Kidney (tissue), 14 donors: ENCODE measurements around the gene EPHB6. TPM values are rescaled to one million over a fixed set of nuclear protein-coding genes. Genes with fewer than 3 reads are reported as not detected.

Source experiments
- DNase-seq, 5 donors: peaks; one replicate each; pipeline ENCODE4 v3.0.0-alpha.2; 2013 to 2020
- FAIRE-seq: peaks from 2 replicates; lab custom pipeline; 2012; peaks lifted over from hg19 to GRCh38; lab: Jason Lieb, UNC
- H3K27ac ChIP-seq, 2 donors: one replicate each; pipeline ENCODE4 v1.7.0; 2013; ENCODE audit warnings: low read depth in 2 of 2, low read length in 2 of 2, inconsistent platforms in 1 of 2
- H3K27me3 ChIP-seq: one replicate; pipeline ENCODE4 v1.7.1; 2013; ENCODE audit warnings: low read length, inconsistent platforms; ENCODE audit not compliant: control insufficient read depth, insufficient read depth
- H3K36me3 ChIP-seq, 3 donors: one replicate each; pipeline versions ENCODE4 v1.7.0 to v1.7.1; 2013; ENCODE audit warnings: low read length in 3 of 3, control low read depth in 1 of 3, inconsistent platforms in 1 of 3; ENCODE audit not compliant: insufficient read depth in 3 of 3, control insufficient read depth in 2 of 3
- H3K4me1 ChIP-seq, 3 donors: one replicate each; pipeline versions ENCODE4 v1.7.0 to v1.7.1; 2013; ENCODE audit warnings: low read length in 3 of 3, inconsistent platforms in 1 of 3, low read depth in 1 of 3; ENCODE audit not compliant: control insufficient read depth in 2 of 3, insufficient read depth in 2 of 3
- H3K4me3 ChIP-seq, 3 donors: one replicate each; pipeline versions ENCODE4 v1.7.0 to v1.8.1; 2013; ENCODE audit warnings: low read length in 3 of 3, control low read depth in 1 of 3, inconsistent platforms in 1 of 3
- H3K9ac ChIP-seq, 3 donors: one replicate each; pipeline versions ENCODE4 v1.7.0 to v1.7.1; 2013; ENCODE audit warnings: low read length in 3 of 3, control low read depth in 1 of 3, inconsistent platforms in 1 of 3
- H3K9me3 ChIP-seq, 3 donors: one replicate each; pipeline versions ENCODE4 v1.7.0 to v1.7.1; 2013; ENCODE audit warnings: low read length in 3 of 3, control low read depth in 1 of 3, inconsistent platforms in 1 of 3; ENCODE audit not compliant: control insufficient read depth in 2 of 3, insufficient read depth in 1 of 3
- intact Hi-C: fragments of 100-400 bp; cut with DNase I; formaldehyde crosslinking; loops from one replicate; pipeline ENCODE4 v1.11.1; 2022
- polyA plus RNA-seq: library from polyadenylated mRNA; stranded (reverse); fragments of 350-450 nt; fragmentation: Illumina TruSeq; extraction: RNeasy Lipid Tissue Mini Kit (QIAGEN cat#74804); gene quantifications from one replicate; pipeline ENCODE4 v1.2.3, GENCODE V29; 2014; ENCODE audit warnings: low read depth, low replicate concordance; ENCODE audit not compliant: insufficient read depth
- total RNA-seq: library from RNA; stranded (reverse); fragmentation: NEBNext Ultra II Directional; extraction: Animal tissue kit (Norgen Biotek cat#: 25700); gene quantifications from one replicate; pipeline ENCODE4 v1.2.1, GENCODE V29; 2021
- TF ChIP-seq, protein P1 (sequence below): IDR thresholded peaks from 3 replicates; pipeline ENCODE4 v1.5.1; 2012; ENCODE audit warnings: mild to moderate bottlenecking, moderate library complexity, borderline replicate concordance; ENCODE audit not compliant: insufficient read depth; ENCODE audit errors: extremely low read depth
- donor health status: control.
- donor health status: control.
- donor health status: control.
- donor health status: control.
- donor health status: control.
- donor health status: DM: yes; HTN: yes; CAD: no.
- donor health status: Normal renal cell carcinoma (clear cell type).

EPHB6 gene
- total and polyA plus RNA-seq, 2 donors from 2014 or later = 10.4 to 17.4 TPM

DNA sequence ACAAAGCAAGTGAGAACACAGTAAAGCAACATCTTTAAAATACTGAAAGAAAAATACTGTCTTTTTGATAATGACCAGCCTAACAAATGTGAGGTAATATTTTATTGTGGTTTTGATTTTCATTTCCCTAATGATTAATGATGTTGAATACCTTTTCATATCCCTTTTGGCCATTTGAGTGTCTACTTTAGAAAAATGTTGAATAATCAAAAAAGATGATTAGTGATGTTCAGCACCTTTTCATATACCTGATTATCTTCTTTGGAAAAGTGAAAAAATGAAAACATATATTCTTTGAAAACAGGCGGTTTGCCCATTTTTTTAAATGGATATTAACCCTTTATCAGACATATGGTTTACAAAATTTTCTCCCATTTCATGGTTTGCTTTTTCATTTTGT is 32.2 kb upstream of the EPHB6 start:
- intact Hi-C loops = no loop called here
- H3K4me1 ChIP-seq = no peaks in the 10 kb centered on the region
- H3K9me3 ChIP-seq = peaks cover 0 to 3% (median 0%) of the 10 kb centered on the region in 3 donors
- no peak overlapping the region for H3K9ac ChIP-seq
- TF ChIP-seq, protein P1, sequence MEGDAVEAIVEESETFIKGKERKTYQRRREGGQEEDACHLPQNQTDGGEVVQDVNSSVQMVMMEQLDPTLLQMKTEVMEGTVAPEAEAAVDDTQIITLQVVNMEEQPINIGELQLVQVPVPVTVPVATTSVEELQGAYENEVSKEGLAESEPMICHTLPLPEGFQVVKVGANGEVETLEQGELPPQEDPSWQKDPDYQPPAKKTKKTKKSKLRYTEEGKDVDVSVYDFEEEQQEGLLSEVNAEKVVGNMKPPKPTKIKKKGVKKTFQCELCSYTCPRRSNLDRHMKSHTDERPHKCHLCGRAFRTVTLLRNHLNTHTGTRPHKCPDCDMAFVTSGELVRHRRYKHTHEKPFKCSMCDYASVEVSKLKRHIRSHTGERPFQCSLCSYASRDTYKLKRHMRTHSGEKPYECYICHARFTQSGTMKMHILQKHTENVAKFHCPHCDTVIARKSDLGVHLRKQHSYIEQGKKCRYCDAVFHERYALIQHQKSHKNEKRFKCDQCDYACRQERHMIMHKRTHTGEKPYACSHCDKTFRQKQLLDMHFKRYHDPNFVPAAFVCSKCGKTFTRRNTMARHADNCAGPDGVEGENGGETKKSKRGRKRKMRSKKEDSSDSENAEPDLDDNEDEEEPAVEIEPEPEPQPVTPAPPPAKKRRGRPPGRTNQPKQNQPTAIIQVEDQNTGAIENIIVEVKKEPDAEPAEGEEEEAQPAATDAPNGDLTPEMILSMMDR = no peak
- H3K36me3 ChIP-seq = no peaks in the 10 kb centered on the region
- DNase-seq (no peak), FAIRE-seq (no peak)
- H3K27ac ChIP-seq = no peak overlapping the region
- H3K4me3 ChIP-seq = no peak overlapping the region
- H3K27me3 ChIP-seq = no peaks in the 10 kb centered on the region

DNA sequence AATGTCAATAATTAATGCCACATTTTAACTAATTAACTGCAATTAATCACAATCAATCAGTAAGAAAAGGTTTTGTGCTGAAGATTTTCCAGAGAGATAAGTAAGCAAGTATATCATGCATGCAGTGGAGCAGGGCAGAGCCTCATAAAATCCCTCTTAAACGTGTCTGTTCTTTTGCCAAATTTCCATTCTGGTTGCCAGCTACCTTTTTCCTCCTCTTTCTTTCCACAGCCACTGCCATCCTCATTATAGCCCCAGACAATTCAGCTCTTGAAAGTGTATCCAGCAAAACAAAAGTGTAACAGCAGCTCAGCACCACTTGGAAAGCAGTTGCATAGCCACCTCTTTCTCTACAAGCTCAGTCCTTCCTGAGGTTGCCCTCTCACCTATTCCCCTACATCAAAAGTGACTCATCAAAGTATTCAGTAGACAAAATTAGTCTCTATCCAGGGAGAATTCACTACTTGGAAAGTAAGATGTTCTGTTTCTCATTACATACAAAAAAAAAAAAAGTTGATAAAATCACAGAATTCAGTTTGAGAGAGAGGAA is 26.9 kb upstream of the EPHB6 start:
- no peak overlapping the region for H3K27ac ChIP-seq
- peaks cover 0 to 3% (median 0%) of the 10 kb centered on the region in 3 donors for H3K9me3 ChIP-seq
- intact Hi-C loops = no loop called here
- H3K4me1 ChIP-seq = no peaks in the 10 kb centered on the region
- no peaks in the 10 kb centered on the region for H3K36me3 ChIP-seq
- TF ChIP-seq, protein P1 = no peak
- DNase-seq = no peak
- H3K27me3 ChIP-seq = no peaks in the 10 kb centered on the region
- no peak overlapping the region for H3K4me3 ChIP-seq
- no peak for FAIRE-seq
- H3K9ac ChIP-seq = no peak overlapping the region

DNA sequence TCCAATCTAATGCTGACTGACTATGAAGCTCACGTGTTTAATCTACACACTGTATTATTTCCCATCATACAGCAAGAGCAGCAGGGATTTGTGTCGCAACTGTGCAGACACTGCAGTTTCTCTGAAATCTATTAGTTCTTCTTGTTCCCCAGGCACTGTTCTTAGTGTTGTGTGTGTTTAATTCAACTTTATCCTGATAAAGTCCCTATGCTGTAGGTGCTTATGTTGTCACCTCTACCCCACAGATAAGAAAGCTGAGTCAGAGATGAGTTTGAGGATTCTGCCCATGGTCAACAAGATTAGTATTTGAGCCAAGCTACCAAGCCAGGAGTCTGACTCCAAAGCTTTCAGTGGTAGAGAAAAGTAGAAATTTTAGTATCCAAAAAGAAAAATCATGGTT is 22.5 kb upstream of the EPHB6 start:
- no peaks in the 10 kb centered on the region for H3K27me3 ChIP-seq
- FAIRE-seq = no peak
- no peak overlapping the region for H3K27ac ChIP-seq
- no peak for DNase-seq
- H3K9ac ChIP-seq = no peak overlapping the region
- no peaks in the 10 kb centered on the region for H3K36me3 ChIP-seq
- no peaks in the 10 kb centered on the region for H3K4me1 ChIP-seq
- TF ChIP-seq, protein P1 = no peak
- intact Hi-C loops = no loop called here
- no peaks in the 10 kb centered on the region for H3K9me3 ChIP-seq
- H3K4me3 ChIP-seq = no peak overlapping the region
